Esophagus muscularis mucosa (tissue), 4 donors: ENCODE data around the gene MRPL21.

ENCODE experiments used
- EP300 ChIP-seq: sonication (generic); formaldehyde crosslinking; IDR thresholded peaks from one replicate; pipeline ENCODE4 v1.6.1; 2017; ENCODE audit warnings: antibody characterized with exemption
- POLR2A ChIP-seq: fragments of 450-650 bp; IDR thresholded peaks from one replicate; pipeline ENCODE4 v1.6.1; 2017; ENCODE audit warnings: antibody characterized with exemption, moderate library complexity, mild to moderate bottlenecking, low read depth
- TF ChIP-seq, protein P1 (sequence below), 3 experiments: fragments of 200-600 bp in 2 of 3; fragments of 450-650 bp in 1 of 3; sonication (generic) in 2 of 3; IDR thresholded peaks; one replicate each; pipeline ENCODE4 v1.5.1; 2017 to 2019; ENCODE audit warnings: antibody characterized with exemption in 3 of 3, mild to moderate bottlenecking in 2 of 3, moderate library complexity in 1 of 3

DNA sequence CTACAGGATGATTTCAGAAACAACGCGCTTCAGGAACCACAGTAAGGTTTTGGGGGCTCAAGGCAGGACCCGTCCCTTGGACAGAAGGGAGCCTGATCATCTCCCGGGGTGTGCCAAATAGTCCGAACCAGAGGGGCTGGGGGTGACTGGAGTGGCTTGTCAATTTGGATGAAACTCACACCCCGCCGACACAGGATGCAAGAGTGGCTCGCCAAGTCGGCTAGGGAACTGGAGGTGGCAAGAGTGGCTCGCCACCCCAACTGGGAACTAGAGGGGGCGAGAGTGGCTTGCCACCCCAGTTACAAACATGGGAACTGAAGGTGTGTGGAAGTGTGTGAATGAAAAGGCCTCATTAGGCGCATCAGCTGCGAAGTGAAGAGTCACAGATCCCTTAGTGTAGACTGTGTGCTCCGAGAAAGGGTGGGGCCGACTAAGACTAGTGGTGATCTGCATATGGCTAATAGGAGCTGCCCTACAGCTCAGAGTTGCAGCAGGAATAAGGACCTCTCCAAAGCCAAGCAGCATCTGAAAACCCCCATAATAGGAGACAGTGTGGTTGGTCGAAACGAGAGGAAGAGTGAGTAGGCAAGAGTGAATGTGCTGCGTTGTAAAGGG lies 35.3 kb downstream of the MRPL21 start:
- TF ChIP-seq, protein P1, sequence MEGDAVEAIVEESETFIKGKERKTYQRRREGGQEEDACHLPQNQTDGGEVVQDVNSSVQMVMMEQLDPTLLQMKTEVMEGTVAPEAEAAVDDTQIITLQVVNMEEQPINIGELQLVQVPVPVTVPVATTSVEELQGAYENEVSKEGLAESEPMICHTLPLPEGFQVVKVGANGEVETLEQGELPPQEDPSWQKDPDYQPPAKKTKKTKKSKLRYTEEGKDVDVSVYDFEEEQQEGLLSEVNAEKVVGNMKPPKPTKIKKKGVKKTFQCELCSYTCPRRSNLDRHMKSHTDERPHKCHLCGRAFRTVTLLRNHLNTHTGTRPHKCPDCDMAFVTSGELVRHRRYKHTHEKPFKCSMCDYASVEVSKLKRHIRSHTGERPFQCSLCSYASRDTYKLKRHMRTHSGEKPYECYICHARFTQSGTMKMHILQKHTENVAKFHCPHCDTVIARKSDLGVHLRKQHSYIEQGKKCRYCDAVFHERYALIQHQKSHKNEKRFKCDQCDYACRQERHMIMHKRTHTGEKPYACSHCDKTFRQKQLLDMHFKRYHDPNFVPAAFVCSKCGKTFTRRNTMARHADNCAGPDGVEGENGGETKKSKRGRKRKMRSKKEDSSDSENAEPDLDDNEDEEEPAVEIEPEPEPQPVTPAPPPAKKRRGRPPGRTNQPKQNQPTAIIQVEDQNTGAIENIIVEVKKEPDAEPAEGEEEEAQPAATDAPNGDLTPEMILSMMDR (IDR thresholded peaks at IDR 0.05), result no peak
- no peak for TF ChIP-seq POLR2A
- TF ChIP-seq EP300, result no peak
